K562 (cell line): ENCODE measurements around the gene ORC5. TPM values are rescaled to one million over a fixed set of nuclear protein-coding genes. Genes with fewer than 3 reads are reported as not detected.

Experiments used
- CBX2 ChIP-seq: fragments of 200-600 bp; sonication (generic); IDR thresholded peaks from one replicate; pipeline ENCODE4 v1.6.1; 2012; ENCODE audit warnings: mild to moderate bottlenecking, low read length, inconsistent platforms; ENCODE audit not compliant: insufficient read depth, poor library complexity, severe bottlenecking
- CEBPB ChIP-seq: fragments of 450-650 bp; IDR thresholded peaks from 2 replicates; pipeline ENCODE4 v1.6.1; 2016; ENCODE audit warnings: missing genetic modification characterization, missing compliant biosample characterization
- EWSR1 ChIP-seq: fragments of 450-650 bp; IDR thresholded peaks from 2 replicates; pipeline ENCODE4 v1.6.1; 2018; ENCODE audit warnings: borderline replicate concordance, mild to moderate bottlenecking, low read depth, moderate library complexity; ENCODE audit not compliant: partially characterized antibody
- FOXJ2 ChIP-seq: fragments of 200-800 bp; sonication (Bioruptor generic); IDR thresholded peaks from 2 replicates; pipeline ENCODE4 v1.6.1; 2016; ENCODE audit warnings: missing genetic modification characterization, missing compliant biosample characterization
- HDAC3 ChIP-seq: fragments of 450-650 bp; IDR thresholded peaks from 2 replicates; pipeline ENCODE4 v1.6.1; 2018; ENCODE audit warnings: borderline replicate concordance, mild to moderate bottlenecking, moderate library complexity; ENCODE audit not compliant: partially characterized antibody
- MCM3 ChIP-seq: fragments of 450-650 bp; IDR thresholded peaks from 2 replicates; pipeline ENCODE4 v1.6.1; 2016
- MECOM ChIP-seq: fragments of 250-450 bp; sonication (Bioruptor Pico); IDR thresholded peaks from 2 replicates; pipeline ENCODE4 v1.8.0; 2022; ENCODE audit warnings: inconsistent platforms
- NCOA2 ChIP-seq, 2 experiments: fragments of 450-650 bp; IDR thresholded peaks; 2 replicates each; pipeline ENCODE4 v1.6.1; 2018; ENCODE audit warnings: mild to moderate bottlenecking in 2 of 2, moderate library complexity in 1 of 2; ENCODE audit not compliant: partially characterized antibody in 2 of 2
- PML ChIP-seq: IDR thresholded peaks from 2 replicates; pipeline ENCODE4 v1.6.1; 2012; ENCODE audit warnings: low read length, inconsistent platforms
- POLR3A ChIP-seq: IDR thresholded peaks from 2 replicates; pipeline ENCODE4 v1.6.1; 2011; ENCODE audit warnings: borderline replicate concordance, mild to moderate bottlenecking, moderate library complexity; ENCODE audit not compliant: insufficient read length, insufficient read depth; ENCODE audit errors: extremely low read depth
- THRAP3 ChIP-seq: fragments of 450-650 bp; IDR thresholded peaks from 2 replicates; pipeline ENCODE4 v1.6.1; 2016; ENCODE audit warnings: mild to moderate bottlenecking, inconsistent platforms, borderline replicate concordance
- ZFP36 ChIP-seq: fragments of 150-350 bp; IDR thresholded peaks from 2 replicates; pipeline ENCODE4 v1.6.1; 2018; ENCODE audit warnings: low read length, low read depth; ENCODE audit not compliant: partially characterized antibody
- ZNF12 ChIP-seq: sonication (generic); formaldehyde crosslinking; IDR thresholded peaks from 2 replicates; pipeline ENCODE4 v1.4.0; 2020; ENCODE audit warnings: mild to moderate bottlenecking, missing genetic modification reagents
- ZNF143 ChIP-seq: sonication (generic); formaldehyde crosslinking; IDR thresholded peaks from 2 replicates; pipeline ENCODE4 v1.9.0; 2022; ENCODE audit warnings: mild to moderate bottlenecking, missing genetic modification reagents
- ZNF23 ChIP-seq: fragments of 250-450 bp; sonication (Bioruptor Pico); IDR thresholded peaks from 2 replicates; pipeline ENCODE4 v1.4.0; 2020; ENCODE audit warnings: mild to moderate bottlenecking
- ZNF785 ChIP-seq: fragments of 250-450 bp; sonication (Bioruptor Pico); IDR thresholded peaks from 2 replicates; pipeline ENCODE4 v1.4.0; 2020; ENCODE audit warnings: mild to moderate bottlenecking
- polyA plus RNA-seq, 8 experiments: library from polyadenylated mRNA; depleted of rRNA in 4 of 8; stranded (reverse) in 5 of 8; unstranded in 3 of 8; fragments of >200 nt; fragmentation: Nextera tagmentation in 2 of 8; fragmentation: Illumina TruSeq in 1 of 8; extraction: Ambion mirVana in 2 of 8; extraction: Trizol in 1 of 8; gene quantifications; 2 replicates each; pipeline versions ENCODE4 v1.2.1 to v1.2.3, GENCODE V29; 2011 to 2014; ENCODE audit warnings: inconsistent platforms in 1 of 8, missing spikeins in 1 of 8
- total RNA-seq, 7 experiments: library from RNA; depleted of rRNA in 6 of 7; stranded (reverse); fragments of >200 nt in 6 of 7; fragmentation: Illumina TruSeq in 2 of 7; extraction: Trizol in 2 of 7; gene quantifications; 2 replicates each; pipeline versions ENCODE4 v1.2.1 to v1.2.3, GENCODE V29; 2011 to 2021; ENCODE audit warnings: low replicate concordance in 1 of 7
- TF ChIP-seq, protein P1 (sequence below): sonication (generic); formaldehyde crosslinking; IDR thresholded peaks from 2 replicates; pipeline ENCODE4 v1.8.0; 2022; ENCODE audit warnings: mild to moderate bottlenecking, missing genetic modification reagents, borderline replicate concordance
- TF ChIP-seq, protein P2 (sequence below), 2 experiments: fragments of 450-650 bp; IDR thresholded peaks; 2 replicates each; pipeline ENCODE4 v1.6.1; 2018; ENCODE audit warnings: mild to moderate bottlenecking in 2 of 2, low read depth in 1 of 2; ENCODE audit not compliant: partially characterized antibody in 2 of 2

ORC5 gene
- total and polyA plus RNA-seq, 9 of the 15 experiments (the other 6 are each of a cell fraction or from before 2014, with no cell fraction given) = 29.8 to 136 (median 54.8) TPM

DNA sequence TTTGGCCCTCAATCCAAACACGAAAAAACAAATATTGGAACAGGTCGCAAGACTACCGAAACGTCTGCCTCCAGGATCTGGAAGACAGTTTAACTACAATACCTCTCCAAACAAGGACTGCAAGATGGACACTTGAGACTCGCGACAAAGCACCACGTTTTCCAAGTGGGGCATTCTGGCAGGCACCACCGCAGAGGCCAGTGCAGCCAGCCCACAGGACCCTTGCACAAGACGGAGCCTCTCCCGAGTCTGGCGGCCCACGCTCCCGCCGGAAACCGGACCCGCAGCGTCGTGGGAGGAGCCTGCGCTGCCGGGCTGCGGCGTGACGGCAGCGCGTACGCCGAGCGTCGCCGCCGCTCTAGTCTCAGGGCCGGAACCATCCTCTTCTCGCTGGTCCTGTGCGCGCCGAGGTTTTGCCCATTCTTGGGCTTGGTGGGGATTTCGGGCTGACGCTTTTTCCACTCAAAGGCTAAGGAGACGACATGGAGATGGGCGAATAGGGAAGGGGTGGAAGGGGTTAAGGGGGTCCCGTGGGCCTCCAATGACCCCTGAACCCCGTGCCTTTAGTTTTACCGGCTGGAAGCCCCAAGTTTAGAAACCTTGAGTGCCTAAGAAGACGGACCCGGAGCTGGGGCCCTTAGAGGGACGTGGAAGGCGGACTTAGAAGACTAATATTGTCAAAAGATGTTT is at the start of gene ORC5 (continued):
- TF ChIP-seq POLR3A (no peak), NCOA2 (IDR thresholded peaks at IDR 0.05; ENCODE audit: partially characterized antibody in 2 of 2) (no peak), FOXJ2 (peak; percentile 58; the same call in 1 of the 2 replicates), CEBPB (tag) (peak; percentile 81), HDAC3 (no peak), CBX2 (no peak), THRAP3 (no peak), ZNF143 (CRISPR knock-in tag) (no peak), MECOM (CRISPR knock-in tag) (no peak), EWSR1 (no peak), ZNF785 (CRISPR knock-in tag) (no peak), ZNF12 (CRISPR knock-in tag) (no peak), MCM3 (no peak), PML (peak; percentile 89; the same call in 1 of the 2 replicates), ZNF23 (CRISPR knock-in tag) (no peak), ZFP36 (no peak)
- TF ChIP-seq, protein P1, sequence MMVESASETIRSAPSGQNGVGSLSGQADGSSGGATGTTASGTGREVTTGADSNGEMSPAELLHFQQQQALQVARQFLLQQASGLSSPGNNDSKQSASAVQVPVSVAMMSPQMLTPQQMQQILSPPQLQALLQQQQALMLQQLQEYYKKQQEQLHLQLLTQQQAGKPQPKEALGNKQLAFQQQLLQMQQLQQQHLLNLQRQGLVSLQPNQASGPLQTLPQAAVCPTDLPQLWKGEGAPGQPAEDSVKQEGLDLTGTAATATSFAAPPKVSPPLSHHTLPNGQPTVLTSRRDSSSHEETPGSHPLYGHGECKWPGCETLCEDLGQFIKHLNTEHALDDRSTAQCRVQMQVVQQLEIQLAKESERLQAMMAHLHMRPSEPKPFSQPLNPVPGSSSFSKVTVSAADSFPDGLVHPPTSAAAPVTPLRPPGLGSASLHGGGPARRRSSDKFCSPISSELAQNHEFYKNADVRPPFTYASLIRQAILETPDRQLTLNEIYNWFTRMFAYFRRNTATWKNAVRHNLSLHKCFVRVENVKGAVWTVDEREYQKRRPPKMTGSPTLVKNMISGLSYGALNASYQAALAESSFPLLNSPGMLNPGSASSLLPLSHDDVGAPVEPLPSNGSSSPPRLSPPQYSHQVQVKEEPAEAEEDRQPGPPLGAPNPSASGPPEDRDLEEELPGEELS (CRISPR knock-in tag) = no peak
- TF ChIP-seq, protein P2, sequence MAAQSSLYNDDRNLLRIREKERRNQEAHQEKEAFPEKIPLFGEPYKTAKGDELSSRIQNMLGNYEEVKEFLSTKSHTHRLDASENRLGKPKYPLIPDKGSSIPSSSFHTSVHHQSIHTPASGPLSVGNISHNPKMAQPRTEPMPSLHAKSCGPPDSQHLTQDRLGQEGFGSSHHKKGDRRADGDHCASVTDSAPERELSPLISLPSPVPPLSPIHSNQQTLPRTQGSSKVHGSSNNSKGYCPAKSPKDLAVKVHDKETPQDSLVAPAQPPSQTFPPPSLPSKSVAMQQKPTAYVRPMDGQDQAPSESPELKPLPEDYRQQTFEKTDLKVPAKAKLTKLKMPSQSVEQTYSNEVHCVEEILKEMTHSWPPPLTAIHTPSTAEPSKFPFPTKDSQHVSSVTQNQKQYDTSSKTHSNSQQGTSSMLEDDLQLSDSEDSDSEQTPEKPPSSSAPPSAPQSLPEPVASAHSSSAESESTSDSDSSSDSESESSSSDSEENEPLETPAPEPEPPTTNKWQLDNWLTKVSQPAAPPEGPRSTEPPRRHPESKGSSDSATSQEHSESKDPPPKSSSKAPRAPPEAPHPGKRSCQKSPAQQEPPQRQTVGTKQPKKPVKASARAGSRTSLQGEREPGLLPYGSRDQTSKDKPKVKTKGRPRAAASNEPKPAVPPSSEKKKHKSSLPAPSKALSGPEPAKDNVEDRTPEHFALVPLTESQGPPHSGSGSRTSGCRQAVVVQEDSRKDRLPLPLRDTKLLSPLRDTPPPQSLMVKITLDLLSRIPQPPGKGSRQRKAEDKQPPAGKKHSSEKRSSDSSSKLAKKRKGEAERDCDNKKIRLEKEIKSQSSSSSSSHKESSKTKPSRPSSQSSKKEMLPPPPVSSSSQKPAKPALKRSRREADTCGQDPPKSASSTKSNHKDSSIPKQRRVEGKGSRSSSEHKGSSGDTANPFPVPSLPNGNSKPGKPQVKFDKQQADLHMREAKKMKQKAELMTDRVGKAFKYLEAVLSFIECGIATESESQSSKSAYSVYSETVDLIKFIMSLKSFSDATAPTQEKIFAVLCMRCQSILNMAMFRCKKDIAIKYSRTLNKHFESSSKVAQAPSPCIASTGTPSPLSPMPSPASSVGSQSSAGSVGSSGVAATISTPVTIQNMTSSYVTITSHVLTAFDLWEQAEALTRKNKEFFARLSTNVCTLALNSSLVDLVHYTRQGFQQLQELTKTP (IDR thresholded peaks at IDR 0.05; ENCODE audit: low read depth in 1 of 2, partially characterized antibody in 2 of 2) = no peak
